Spleen (tissue), 11 donors: ENCODE data around the gene BLOC1S4. TPM values are rescaled to one million over a fixed set of nuclear protein-coding genes. Genes with fewer than 3 reads are reported as not detected.

ENCODE experiments used
- DNase-seq: peaks from one replicate; pipeline ENCODE4 v3.0.0-alpha.2; 2020
- H3K27ac ChIP-seq, 8 donors: fragments of 200-600 bp; sonication (generic) in 7 of 8; 1 replicate in 4 of 8; 2 replicates in 4 of 8; pipeline versions ENCODE4 v1.5.0 to v1.8.0; 2016 to 2021; ENCODE audit warnings: inconsistent platforms in 4 of 8, mild to moderate bottlenecking in 4 of 8, moderate library complexity in 1 of 8
- H3K27me3 ChIP-seq, 7 donors: fragments of 200-600 bp; sonication (generic) in 6 of 7; replicated peaks in 1 of 7; 1 replicate in 4 of 7; 2 replicates in 3 of 7; pipeline versions ENCODE4 v1.5.0 to v1.8.0; 2016 to 2021; ENCODE audit warnings: inconsistent platforms in 3 of 7, mild to moderate bottlenecking in 1 of 7
- H3K36me3 ChIP-seq, 6 donors: fragments of 200-600 bp; sonication (generic) in 5 of 6; 1 replicate in 4 of 6; 2 replicates in 2 of 6; pipeline versions ENCODE4 v1.5.0 to v1.8.0; 2016 to 2021; ENCODE audit warnings: inconsistent platforms in 2 of 6
- H3K4me1 ChIP-seq, 6 donors: fragments of 200-600 bp; sonication (generic) in 5 of 6; 1 replicate in 3 of 6; 2 replicates in 3 of 6; pipeline versions ENCODE4 v1.5.0 to v1.8.0; 2016 to 2021; ENCODE audit warnings: inconsistent platforms in 3 of 6
- H3K4me3 ChIP-seq, 8 donors: fragments of 200-600 bp; sonication (generic) in 7 of 8; 1 replicate in 4 of 8; 2 replicates in 4 of 8; pipeline versions ENCODE4 v1.5.0 to v1.8.0; 2016 to 2021; ENCODE audit warnings: inconsistent platforms in 4 of 8, mild to moderate bottlenecking in 4 of 8, moderate library complexity in 2 of 8
- H3K9me3 ChIP-seq, 8 donors: fragments of 200-600 bp; sonication (generic) in 7 of 8; 1 replicate in 4 of 8; 2 replicates in 4 of 8; pipeline versions ENCODE4 v1.5.0 to v1.8.0; 2016 to 2021; ENCODE audit warnings: inconsistent platforms in 4 of 8
- POLR2A ChIP-seq, 3 donors: fragments of 450-650 bp; IDR thresholded peaks; one replicate each; pipeline ENCODE4 v1.5.1; 2017; ENCODE audit warnings: antibody characterized with exemption in 3 of 3, mild to moderate bottlenecking in 1 of 3
- POLR2AphosphoS5 ChIP-seq, 3 donors: sonication (generic); formaldehyde crosslinking; IDR thresholded peaks; one replicate each; pipeline ENCODE4 v1.5.1; 2017; ENCODE audit warnings: antibody characterized with exemption in 3 of 3
- WGBS, 5 donors: extraction: QIAGEN DNeasy Blood & Tissue Kit in 3 of 5; methylation state at CpG; one replicate each; pipeline versions ENCODE4 v1.1.5 to v1.1.7; 2013 to 2018; 5-methylcytosine and 5-hydroxymethylcytosine counted together
- intact Hi-C: fragments of 100-400 bp; cut with DNase I; formaldehyde crosslinking; loops from one replicate; pipeline ENCODE4 v1.15.0; 2023; ENCODE audit warnings: low total_unique reads
- polyA plus RNA-seq, 3 donors: library from polyadenylated mRNA; stranded (reverse); fragments of 200-250 nt; gene quantifications; one replicate each; pipeline ENCODE4 v1.2.1, GENCODE V29; 2013
- total RNA-seq, 7 donors: library from RNA; depleted of rRNA in 3 of 7; stranded (reverse); fragments of >200 nt in 3 of 7; fragmentation: NEBNext Ultra II Directional in 4 of 7; extraction: Animal tissue kit (Norgen Biotek cat#: 25700) in 4 of 7; gene quantifications; one replicate each; pipeline versions ENCODE4 v1.1.0 to v1.2.1, GENCODE V29; 2016 to 2021
- TF ChIP-seq, protein P1 (sequence below), 11 experiments: fragments of 200-600 bp in 7 of 11; fragments of 450-650 bp in 4 of 11; sonication (generic) in 4 of 11; IDR thresholded peaks in 8 of 11; conservative IDR thresholded peaks in 3 of 11; 1 replicate in 7 of 11; 2 replicates in 4 of 11; pipeline versions ENCODE4 v1.4.0 to v1.8.0; 2016 to 2021; ENCODE audit warnings: antibody characterized with exemption in 11 of 11, inconsistent platforms in 4 of 11, mild to moderate bottlenecking in 1 of 11
- donor health status: healthy with polysubstance abuse.
- donor health status: DM: no; HTN: no; CAD: no; lungs with moderate emphysema.
- donor health status: DM: no; HTN: no; CAD: no.
- donor health status: Bipolar disorder and iron deficiency.
- donor health status: healthy.
- donor health status: DM: no; HTN: no; CAD: no.
- donor health status: DM: yes; HTN: yes; CAD: no.

BLOC1S4 gene
- total and polyA plus RNA-seq, 10 donors = 13.4 to 24.2 (median 19.0) TPM

DNA sequence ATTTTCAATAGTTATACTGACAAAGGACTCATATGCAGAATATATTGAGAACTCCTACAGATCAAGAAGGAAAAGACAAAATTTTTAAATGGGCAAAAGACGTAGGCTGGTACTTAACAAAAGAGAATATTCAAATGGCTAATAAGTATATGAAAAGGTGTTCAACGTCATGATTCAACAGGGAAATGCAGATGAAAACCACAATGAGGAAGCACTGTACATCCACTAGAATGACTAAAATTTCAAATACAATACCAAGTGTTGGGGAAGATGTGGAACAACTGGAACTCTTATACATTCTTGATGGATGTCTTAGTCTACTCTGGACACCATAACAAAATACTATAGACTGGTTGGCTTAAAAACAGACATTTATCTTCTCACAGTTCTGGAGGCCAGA lies 5.0 kb upstream of the BLOC1S4 start:
- Histone ChIP-seq H3K27ac (no peak overlapping the region), H3K27me3 (no peaks in the 10 kb centered on the region), H3K4me3 (no peak overlapping the region), H3K36me3 (peaks cover 0 to 22% (median 4%) of the 10 kb centered on the region in 6 donors), H3K4me1 (peaks cover 29 to 56% (median 44%) of the 10 kb centered on the region in 6 donors), H3K9me3 (no peaks in the 10 kb centered on the region)
- no peak for DNase-seq
- whole genome bisulfite sequencing, 5 donors = 44 to 62% (median 47%) methylated on average over 2 of the region's 2 CpGs
- intact Hi-C loops = no loop called here
- TF ChIP-seq POLR2A (IDR thresholded peaks at IDR 0.05) (no peak), POLR2AphosphoS5 (IDR thresholded peaks at IDR 0.05) (no peak)
- TF ChIP-seq, protein P1, sequence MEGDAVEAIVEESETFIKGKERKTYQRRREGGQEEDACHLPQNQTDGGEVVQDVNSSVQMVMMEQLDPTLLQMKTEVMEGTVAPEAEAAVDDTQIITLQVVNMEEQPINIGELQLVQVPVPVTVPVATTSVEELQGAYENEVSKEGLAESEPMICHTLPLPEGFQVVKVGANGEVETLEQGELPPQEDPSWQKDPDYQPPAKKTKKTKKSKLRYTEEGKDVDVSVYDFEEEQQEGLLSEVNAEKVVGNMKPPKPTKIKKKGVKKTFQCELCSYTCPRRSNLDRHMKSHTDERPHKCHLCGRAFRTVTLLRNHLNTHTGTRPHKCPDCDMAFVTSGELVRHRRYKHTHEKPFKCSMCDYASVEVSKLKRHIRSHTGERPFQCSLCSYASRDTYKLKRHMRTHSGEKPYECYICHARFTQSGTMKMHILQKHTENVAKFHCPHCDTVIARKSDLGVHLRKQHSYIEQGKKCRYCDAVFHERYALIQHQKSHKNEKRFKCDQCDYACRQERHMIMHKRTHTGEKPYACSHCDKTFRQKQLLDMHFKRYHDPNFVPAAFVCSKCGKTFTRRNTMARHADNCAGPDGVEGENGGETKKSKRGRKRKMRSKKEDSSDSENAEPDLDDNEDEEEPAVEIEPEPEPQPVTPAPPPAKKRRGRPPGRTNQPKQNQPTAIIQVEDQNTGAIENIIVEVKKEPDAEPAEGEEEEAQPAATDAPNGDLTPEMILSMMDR (IDR thresholded peaks at IDR 0.05 in 8 of 11, conservative IDR thresholded peaks at IDR 0.05 in 3 of 11) = no peak

DNA sequence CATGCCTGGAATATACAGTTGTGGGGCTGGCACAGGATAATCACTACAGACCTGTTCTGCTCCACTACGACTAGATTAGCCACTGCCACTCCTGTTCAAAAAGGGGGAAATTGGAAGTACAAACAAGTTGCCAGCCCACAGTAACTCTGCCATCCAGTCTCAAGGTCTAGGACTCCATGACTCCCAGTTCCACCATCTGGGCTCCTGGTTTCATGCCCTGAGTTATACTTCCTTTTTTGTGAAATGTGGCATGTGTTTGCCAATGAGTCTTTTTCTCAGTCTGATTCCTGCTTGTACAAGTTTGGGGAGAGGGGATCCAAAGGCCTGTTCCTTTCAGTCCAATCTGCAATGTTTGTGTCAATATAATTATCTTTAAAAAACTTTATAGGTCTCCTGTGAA lies 1.0 kb upstream of the BLOC1S4 start:
- intact Hi-C loops = loop anchor here (5.0 kb wide), 1 partner anchor 67 kb away; the partner anchor contains the start of gene KIAA0232
- H3K4me3 ChIP-seq = no peak overlapping the region
- WGBS, 5 donors = 78 to 96% (median 85%) methylated on average over 1 of the region's 1 CpG
- H3K36me3 ChIP-seq = peaks cover 0 to 10% (median 0%) of the 10 kb centered on the region in 6 donors
- no peaks in the 10 kb centered on the region for H3K27me3 ChIP-seq
- DNase-seq = no peak
- H3K4me1 ChIP-seq = peaks cover 15 to 59% (median 39%) of the 10 kb centered on the region in 6 donors
- no peaks in the 10 kb centered on the region for H3K9me3 ChIP-seq
- peak overlapping the region in 3 of 8 donors; percentile 91 to 99 (median 98) for H3K27ac ChIP-seq
- TF ChIP-seq POLR2AphosphoS5 (IDR thresholded peaks at IDR 0.05) = no peak
- TF ChIP-seq, protein P1 (IDR thresholded peaks at IDR 0.05 in 8 of 11, conservative IDR thresholded peaks at IDR 0.05 in 3 of 11) = no peak
- TF ChIP-seq POLR2A (IDR thresholded peaks at IDR 0.05) = no peak

DNA sequence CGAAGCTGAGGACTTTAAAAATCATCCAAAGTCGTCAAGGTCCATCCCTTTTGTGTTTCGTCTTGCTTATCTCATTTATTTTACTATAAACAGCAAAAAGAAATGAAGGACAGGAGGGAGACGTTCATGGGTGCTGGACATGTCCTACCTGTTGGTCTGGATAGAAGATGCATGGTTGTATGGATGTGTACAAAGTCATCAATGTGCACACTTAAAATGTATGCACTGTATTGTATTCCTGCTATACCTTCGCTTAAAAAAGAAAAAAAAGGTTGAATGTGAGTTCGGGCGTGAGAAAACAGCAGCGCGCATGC lies 313 bp upstream of the BLOC1S4 start:
- no peak for TF ChIP-seq POLR2A (IDR thresholded peaks at IDR 0.05)
- TF ChIP-seq, protein P1 (IDR thresholded peaks at IDR 0.05 in 8 of 11, conservative IDR thresholded peaks at IDR 0.05 in 3 of 11) = no peak
- no peak for TF ChIP-seq POLR2AphosphoS5 (IDR thresholded peaks at IDR 0.05)
- intact Hi-C loops = loop anchor here (5.0 kb wide), 1 partner anchor 67 kb away; the partner anchor contains the start of gene KIAA0232
- Histone ChIP-seq H3K9me3 (no peaks in the 10 kb centered on the region), H3K27me3 (no peaks in the 10 kb centered on the region), H3K27ac (peak overlapping the region; percentile 82 to 99 (median 97)), H3K4me3 (peak overlapping the region; percentile 38 to 96 (median 76)), H3K4me1 (peaks cover 17 to 59% (median 39%) of the 10 kb centered on the region in 6 donors), H3K36me3 (peaks cover 0 to 10% (median 0%) of the 10 kb centered on the region in 6 donors)
- DNase-seq = no peak
- 13 to 17% (median 15%) methylated on average over 9 of the region's 9 CpGs for WGBS, 5 donors

DNA sequence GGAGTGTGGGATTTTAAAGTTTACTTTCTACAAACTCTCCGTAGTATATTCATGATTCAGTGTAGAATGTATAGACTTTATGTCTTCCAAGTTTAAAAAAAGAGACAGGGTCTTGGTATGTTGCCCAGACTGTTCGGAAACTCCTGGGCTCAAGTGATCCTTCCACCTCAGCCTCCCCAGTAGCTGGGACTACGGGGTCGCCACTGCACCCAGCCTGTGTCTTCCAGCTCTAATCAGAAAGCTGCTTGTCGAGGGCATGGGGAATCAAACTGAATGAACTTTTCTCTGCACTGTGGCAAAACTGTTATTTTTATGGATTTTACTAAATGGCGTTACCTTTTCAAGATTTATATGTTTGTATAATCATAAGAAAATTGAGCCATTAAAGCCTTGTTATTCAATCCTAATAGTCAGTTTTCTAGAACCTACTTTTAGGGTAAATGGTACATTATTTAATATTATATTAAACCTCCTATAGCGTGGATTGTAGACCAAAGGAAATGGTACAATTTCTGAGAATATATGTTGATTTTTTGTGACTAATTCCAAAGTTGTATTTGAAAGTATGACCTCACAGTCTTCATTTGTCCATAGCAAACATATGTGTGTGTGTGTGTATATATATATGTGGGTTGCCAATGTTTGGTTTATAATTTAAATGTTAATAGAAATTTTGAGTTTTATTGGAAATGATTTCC lies 1.1 kb downstream of the BLOC1S4 start:
- Histone ChIP-seq H3K27ac (peak overlapping the region; percentile 82 to 99 (median 97)), H3K36me3 (peaks cover 0 to 10% (median 0%) of the 10 kb centered on the region in 6 donors), H3K4me1 (peaks cover 17 to 54% (median 39%) of the 10 kb centered on the region in 6 donors), H3K4me3 (peak overlapping the region; percentile 38 to 96 (median 76)), H3K9me3 (no peaks in the 10 kb centered on the region), H3K27me3 (no peaks in the 10 kb centered on the region)
- intact Hi-C loops = loop anchor here (5.0 kb wide), 1 partner anchor 65 kb away; the partner anchor contains the start of gene KIAA0232
- TF ChIP-seq, protein P1 (IDR thresholded peaks at IDR 0.05 in 8 of 11, conservative IDR thresholded peaks at IDR 0.05 in 3 of 11) = no peak
- TF ChIP-seq POLR2AphosphoS5 (IDR thresholded peaks at IDR 0.05) (no peak), POLR2A (IDR thresholded peaks at IDR 0.05) (no peak)
- WGBS, 5 donors = 31 to 54% (median 42%) methylated on average over 7 of the region's 7 CpGs
- DNase-seq = no peak
